Activated CD8-positive, alpha-beta memory T cell treated with anti-CD3 and anti-CD28 coated beads, Interleukin-2, amount 50 U/mL, for 48 hours (primary cell): Measurements from ENCODE around the gene GRB10.

ENCODE experiments used
- DNase-seq: peaks from one replicate; pipeline ENCODE4 v3.0.0-alpha.2; 2020

GRB10 gene

DNA sequence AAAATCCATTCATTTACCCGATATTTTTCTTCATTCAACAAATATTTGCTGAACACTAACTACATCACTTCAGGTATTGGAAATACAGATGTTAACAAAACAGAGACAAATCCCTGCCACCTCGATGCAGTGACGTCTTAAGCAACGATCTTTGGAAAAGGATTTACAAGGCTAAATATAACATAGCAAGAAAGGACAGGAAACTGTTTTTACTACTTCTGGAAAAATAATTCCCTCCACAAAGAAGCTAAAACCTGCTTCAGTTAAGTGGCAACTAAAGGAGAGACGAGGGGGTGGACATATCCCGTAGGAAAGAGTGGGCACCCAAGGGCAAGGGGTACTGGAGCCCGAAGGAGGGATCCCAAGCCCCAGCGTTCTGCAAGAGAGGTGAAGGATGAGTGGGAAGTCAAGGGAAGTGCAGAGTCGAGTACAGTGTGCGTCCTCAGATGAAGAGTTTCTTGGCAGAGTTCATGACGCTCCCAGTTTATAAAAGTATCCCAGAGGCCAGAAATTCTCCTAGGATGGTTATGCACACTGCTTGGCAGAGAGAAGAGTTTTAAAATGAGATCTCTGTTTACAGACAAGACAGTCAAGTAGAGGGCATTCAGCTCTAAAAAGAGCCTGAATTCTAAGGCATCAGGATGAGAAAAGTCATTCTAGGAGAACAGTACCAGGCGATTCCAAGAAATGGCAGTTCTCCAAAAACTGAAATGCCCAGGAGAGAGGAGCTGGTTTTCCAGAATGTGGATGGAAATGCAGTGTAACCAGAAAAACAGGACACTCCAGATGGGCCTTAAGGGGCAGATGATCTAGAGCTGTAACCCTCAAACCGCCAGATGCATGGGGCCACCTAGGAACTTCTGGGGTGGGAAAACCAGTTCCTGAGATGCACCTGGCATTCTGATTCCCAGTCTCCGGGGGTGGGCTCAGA lies 97.3 kb downstream of the GRB10 start:
- no peak for DNase-seq

DNA sequence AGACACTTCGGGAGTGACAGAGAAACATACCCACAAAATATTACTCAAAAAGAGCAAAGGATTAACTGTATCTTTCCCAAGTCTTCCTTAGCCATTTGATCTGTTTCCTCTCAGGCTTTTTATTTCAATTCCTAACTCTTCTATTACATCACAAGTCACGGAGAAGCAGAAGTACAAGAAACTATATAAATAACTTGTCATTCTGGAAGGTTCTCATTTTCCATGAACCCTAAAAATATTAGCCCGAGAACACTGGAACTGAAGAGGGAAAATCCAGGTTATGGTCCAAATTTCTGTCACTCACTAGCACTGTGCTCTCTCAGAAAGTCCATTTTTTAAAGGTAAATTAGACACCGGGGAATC lies 98.0 kb downstream of the GRB10 start:
- DNase-seq: no peak

DNA sequence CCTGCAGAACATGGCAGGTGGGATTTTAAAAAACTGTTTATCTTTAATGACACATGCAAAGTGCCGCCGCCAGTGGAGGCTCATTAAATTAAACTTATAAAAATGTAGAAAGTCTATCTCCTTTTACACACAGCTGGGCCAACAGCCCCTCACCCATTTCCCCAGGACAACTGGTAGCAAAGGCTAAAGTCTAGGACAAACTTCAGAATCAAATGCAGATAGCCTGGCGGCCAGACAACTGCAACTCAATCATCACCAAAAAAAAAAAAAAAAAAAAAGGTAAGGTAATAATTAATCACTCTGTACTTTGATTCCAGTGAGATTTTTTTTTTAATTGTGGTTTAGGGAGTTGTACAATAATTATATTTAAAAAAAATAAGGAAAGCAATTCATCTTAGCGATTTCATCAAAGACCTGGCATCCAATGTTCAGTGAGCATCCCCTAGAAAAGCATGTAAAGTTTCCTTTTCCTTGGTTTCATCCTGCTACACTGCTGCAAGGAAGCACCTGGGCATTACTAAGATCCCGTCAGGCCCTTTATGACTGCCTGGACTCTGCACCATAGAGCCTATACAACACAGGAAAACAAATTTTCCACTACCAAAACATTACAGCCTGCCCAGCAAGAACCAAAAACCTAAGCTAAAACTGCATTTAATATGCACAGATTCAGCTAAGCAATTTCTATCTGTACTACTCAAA lies 98.5 kb downstream of the GRB10 start:
- DNase-seq: no peak

DNA sequence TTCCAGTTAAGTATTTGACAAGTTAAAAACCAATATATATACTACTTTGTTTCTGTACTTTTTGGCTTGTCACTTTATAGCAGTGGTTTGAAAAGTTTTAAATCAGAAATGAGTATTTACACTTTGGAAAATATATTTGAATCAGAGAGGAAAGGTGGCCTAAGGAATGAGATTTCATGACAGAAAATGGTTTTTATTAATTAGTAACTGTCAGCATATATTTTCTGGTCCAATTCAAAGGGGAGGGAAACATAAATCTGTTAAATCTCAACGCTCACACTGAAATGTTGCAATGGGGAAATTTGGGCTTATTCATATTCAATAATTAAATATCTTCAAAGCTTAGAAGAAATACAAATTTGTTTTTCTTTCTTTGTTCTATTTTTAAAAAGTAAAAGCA lies 100.1 kb downstream of the GRB10 start:
- DNase-seq: no peak

DNA sequence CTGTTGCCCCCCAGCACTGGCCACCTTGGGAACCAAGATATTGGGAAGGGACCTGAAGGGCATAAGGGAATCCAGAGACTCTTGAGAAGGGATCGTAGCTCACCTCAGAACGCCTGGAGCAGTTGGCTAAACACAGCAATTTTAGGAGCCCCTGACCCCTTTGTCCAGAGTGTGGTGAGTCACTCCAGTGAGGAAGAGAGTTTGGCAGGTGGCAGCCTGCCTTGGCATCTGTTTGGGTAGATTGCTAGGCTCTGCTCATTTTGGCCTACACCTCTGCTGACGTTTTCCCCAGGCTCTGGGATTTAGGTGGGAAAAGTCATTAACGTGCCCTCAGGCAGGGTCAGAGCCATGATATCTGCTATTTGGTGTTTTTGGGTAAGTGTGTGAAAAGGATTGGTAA lies 100.6 kb downstream of the GRB10 start:
- no peak for DNase-seq

DNA sequence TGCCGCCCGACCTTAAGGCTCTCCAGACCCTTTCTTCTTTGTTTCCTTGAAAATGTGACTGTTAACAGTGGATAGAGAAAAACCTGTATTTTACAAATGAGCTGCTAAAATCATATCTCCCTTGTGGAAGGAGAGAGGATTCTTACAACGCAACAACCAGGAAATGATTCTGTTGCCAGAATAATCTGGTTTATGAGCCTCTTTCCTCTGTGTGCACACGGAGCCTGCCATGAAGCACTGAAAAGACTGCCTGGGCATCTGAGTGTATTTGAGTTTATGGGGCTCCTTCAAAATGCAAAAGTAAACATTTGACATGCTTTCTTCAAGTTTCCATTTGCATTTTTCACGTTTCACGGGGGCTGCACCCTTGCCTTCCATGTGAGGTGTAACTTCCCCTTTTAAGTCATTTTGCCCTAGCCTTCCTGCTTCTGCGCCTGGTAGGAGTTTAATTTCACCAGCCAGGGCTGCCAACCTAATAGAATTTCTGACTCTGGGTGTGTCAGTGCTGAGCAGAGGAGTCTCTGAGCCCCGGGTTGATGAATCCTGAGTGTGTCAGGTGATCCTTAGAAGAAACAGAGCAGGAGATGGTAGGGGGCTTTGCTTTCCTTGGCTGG lies 101.2 kb downstream of the GRB10 start:
- no peak for DNase-seq

DNA sequence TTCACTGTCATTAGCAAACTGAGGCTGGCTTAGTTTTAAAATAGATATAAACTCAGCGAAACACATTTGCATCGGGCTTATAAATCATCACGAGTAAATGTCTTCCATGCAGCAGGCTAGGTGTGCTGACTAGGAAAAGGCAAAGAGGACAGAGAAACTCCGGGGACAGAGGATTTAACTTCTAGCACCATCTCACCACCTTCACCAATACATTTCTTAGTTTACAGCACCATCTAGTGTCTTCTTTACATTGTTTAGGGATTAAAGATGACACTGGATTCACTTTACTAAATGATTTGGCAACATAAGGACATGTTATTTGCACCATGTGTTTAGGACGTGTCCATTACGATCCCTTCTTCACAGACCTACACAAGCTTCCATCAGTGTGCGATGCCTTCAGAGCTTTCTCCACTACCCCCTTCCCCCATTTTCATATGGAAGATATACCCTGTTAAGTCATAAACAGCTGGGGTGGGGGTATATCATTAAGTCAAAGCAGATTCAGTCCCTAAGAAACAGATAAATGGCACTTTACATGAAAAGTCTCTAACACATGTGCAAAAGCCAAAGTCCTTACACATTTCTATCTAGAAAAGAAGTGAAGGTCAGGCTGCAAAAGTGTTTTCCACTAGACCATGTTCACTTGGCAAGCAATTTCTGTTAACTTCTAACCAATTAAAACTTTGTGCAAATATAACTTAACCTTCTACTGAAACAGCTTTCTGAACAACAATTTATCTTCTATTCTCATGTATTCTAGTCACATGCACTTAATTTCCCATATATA lies 103.3 kb downstream of the GRB10 start:
- no peak for DNase-seq

DNA sequence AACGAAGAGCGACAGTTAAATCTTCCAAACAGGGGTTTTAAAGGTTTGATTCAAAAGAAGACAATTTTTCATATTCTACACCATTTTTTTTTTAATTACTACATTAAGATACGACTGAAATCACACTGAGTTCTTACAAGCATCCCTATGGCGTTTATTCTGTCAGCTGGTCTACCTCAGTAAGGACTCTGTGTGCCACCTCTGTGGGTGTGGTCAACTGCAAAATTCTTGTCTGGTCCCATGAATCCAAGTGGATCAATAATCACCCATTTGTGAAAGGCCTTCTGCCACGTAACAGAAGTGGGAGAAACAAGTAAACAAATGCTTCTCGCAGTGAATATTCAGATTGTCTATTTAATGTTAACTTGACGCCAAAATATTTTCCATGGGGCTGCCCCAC lies 104.1 kb downstream of the GRB10 start:
- DNase-seq: no peak

DNA sequence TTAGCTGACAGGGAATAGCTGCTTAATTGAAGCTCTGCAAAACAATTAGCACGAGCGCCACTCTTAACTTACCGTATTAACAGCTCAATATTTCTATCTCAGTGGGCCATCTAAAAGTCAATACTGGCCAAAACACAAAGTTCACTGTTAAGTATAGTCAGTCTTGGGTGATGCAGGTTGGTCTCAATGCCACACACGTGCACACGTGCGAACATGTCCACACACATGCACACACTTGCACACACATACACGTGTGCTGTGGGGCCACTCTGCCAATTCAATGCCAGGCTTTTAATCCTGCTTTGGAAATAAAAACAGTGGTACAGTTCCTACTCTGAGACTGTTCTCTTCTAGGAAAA lies 105.1 kb downstream of the GRB10 start:
- no peak for DNase-seq

DNA sequence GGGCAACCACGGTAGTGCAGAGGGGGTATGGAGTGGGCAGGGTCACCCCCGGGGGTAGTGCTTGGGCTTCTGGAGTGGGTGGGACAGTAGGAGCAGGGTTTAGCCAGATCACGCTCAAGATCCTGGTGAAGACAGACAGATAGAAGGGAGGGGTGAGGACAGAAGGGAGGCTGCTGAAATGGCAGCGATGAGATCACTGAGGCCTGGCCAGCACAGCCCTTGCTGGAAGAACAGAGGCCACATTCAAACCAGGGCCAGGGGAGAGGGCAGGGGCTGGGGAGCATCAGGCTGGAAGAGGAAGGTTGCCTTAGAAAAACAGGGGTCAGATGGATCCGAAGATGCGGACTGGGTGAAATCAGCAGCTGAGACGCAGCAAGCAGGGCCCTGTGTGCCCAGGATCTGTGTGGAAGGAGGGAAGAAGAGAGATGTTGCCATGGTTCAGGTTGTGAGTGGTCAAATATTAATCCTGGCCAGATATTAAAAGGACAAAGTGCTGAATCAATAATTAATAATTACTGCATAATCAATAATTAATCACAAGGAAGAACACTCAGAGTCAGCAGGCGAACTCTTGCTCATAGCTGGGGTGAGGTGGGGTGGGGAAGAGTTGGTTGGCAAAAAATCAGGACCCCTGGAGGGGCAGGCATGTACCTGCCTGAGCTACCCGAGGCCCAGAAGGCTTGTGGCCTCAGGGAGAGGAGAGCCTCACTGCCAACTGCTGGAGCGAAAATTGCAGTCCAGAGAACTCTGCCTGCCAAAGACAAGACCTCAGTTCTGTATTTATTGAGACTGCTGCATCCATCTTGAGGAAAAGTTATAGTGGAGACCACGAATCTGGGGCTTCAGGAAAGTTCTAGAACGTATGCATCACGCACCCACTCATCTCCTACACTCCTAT lies 105.7 kb downstream of the GRB10 start:
- no peak for DNase-seq

DNA sequence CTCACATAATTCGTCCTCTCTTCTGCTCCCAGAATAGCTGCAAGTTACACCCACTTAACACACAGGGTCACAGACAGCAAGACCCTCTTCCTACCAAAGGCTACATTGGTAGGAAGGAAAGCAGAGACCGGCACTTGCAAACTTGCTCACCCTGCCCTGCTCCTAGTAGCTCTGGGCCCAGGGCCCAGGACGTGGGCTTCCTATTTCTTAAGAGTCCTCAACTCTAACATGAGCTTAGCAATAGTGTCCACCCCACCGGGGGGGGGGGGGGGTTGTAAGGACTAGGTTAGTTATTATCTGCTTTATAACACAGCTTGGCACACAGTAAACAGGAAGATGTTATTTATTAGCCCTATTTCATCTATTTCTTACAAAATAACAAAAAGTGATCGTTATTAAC lies 106.6 kb downstream of the GRB10 start:
- no peak for DNase-seq

DNA sequence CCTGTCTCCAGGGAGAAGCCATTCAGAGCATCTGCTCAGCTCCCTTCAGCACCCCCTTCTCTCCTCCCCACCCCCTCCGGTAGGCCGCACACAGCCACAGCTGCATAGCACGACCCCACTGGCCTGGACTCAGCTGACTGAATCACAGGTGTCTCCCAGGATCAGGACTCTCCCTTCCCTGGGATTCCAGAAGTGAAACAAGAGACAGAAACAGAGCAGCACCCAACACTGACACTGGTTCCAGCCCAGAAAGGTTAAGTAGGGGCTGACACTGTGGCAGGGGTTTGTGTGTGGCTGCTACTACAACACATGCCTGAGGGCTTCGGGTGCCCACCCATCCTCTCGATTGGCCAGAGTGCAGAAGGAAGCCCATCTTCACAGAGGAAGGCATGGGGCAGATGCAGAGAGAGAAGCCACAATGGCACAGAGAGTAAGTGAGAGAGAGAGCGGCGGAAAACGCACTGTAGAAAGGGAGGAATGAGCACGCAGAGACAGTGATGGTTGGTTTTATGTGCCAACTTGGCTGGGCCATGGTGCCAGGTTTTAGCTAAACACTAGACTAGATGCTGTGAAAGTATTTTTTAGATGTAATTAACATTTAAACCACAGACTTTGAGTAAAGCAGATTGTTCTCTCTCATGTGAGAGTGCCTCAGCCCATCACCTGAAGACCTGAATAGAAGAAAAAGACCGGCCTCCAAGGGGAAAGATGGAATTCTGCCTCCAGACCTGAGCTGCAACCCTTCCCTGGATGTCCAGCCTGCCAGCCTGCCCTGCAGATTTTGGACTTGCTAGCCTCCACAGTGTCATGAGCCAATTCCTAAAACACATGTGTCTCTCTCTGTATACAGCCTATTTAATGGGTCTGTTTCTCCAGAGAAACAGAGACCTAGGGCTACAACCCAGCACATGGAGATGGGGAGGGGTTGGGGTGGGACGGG lies 107.5 kb downstream of the GRB10 start:
- no peak for DNase-seq

DNA sequence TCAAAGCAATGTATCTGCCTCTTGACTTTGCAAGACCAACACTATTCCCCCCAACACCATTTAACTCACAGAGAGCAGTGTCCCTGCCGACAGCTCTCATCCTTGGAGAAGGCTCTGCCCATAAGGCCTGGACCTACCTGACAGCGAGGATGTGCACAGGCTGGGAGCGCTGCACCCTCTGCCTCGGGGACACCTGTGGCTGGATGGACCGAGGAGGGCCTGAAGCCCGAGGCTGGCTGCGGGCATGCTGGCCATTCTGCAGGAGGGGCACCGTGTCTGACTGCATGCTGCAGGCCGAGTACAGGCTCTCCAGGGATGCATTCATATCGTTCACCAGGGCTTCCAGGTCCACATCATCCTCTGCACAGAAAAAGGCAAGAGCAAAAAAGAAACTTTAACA lies 108.4 kb downstream of the GRB10 start:
- DNase-seq: no peak

DNA sequence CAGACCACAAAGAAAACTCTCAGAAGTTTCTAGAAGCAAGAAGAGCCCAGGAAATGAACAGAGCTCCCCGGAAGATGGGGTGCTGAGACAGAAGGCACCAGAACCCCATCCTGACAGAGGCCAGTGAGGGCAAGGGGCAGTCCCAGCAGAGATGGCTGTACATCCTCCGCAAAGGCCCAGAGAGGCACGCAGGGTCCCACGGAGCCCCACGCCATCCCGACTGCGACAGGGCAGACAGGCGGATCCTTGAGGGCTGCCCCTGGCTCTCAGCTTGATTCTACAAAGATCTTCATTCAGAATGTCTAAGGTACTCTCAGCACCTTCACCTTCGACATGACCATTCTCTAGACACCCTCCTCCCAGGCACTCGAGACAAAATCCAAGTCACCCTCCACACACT lies 109.6 kb downstream of the GRB10 start:
- no peak for DNase-seq

DNA sequence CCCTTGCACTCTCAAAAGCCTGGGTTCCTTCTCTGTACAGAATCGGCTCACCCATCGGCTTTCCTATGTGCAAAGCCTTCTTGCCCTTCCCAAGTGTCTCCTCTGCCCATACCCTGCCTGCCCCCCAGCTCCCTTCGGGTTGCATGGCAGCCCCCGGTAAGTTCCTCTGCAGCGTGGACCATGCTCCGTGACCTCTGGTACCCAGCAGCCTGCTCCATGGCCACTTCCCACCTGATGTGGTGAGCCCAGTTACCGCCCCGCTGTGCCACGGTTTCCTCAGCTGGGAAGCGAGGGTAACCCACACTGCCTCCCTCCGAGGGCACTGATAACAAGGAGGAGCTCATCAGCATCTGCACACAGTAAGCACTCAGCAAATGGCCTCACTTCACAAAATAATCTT lies 110.7 kb downstream of the GRB10 start:
- DNase-seq: no peak

DNA sequence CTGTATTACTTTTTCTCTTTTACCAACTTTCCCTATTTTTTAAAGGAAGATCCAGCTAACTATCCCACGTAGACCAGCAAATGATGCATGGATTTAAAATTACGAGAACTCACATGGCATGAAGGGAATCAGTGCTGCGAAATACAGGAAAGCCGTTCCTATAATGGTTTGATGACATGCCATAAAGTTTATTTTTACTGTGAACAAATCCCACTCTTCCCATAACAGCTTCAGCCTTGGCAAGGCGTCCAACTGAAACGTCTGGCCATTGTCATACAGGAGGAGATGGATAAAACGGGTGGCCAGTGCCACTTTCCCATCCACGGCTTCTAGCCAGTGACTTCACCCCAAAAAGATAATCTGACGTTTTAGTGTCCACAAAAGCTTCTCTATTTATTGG lies 111.3 kb downstream of the GRB10 start:
- DNase-seq: no peak

DNA sequence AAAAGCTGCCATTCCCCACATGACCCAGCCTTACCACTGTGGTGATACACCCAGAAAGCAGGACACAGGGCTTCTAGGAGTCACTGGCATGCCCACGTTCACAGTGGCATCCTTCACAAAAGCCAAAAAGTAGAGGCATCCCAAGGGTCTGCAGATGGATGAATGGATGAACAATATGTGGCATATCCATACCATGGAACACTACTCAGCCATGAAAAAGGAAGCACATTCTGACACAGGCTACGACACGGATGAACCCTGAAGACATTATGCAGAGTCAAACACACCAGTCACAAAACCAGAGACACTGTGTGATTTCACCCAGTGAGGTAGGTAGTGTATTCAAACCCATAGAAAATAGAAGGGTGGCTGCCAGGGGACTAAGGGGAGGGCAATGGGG lies 112.8 kb downstream of the GRB10 start:
- no peak for DNase-seq

DNA sequence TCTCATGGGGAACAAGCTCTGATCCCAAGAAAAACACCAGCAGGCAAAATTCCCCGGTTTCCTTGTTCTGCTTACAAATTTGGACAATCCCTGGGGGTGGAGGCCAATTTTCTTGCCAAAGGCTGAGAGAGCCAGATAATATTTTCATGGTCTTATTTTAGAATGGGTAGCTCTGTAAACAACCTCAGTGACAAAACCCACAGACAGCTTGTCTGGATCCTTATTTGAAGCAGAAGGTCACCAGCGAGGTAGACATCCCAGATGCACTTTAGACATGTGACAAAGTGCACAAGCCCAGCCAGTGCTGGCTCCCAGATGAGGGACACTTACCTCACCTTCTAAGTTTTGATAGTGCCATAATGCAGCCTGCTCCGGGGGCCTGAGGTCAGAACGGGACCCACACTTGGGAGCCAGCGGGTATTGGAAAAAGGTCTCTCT lies 114.9 kb downstream of the GRB10 start:
- DNase-seq: no peak

DNA sequence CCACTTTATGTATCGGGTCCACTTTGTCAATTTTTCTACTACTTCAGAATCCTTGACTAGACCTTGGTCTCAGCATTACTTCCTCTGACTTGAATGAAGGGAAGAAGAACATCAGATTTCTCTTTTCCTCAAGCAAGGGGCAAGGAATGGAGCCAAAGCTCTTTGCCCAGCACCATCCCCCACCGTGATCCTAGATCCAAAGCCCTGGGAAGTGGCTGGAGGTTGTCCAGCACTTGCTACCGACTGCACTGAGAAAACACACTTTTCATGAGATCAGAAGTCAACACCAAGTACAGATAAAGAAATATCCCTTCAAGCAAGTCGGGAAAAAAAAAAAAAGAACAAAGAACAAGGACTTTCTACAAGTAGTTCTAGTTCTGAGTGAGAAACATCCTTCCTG lies 115.4 kb downstream of the GRB10 start:
- no peak for DNase-seq

DNA sequence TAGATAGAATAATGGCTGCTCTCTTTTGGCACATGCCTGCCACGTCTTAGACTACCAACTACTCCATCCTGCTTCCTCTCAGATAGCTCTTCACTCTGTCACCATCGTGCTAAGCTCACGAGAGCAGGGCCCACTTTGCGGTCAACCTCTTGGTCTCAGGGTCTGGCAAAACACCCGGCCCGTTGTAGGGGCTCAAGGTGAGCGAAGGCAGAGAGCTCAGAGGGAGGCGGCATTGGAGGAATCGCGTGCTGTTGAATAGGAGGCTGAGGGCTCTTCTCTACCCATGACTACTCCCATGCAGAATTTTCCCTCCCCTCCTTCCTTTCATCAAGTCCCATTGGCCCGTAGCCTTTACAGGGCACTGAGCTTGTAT lies 116.6 kb downstream of the GRB10 start:
- no peak for DNase-seq
